ENCODE data around the gene PLOD2.

The PLOD2 gene

DNA sequence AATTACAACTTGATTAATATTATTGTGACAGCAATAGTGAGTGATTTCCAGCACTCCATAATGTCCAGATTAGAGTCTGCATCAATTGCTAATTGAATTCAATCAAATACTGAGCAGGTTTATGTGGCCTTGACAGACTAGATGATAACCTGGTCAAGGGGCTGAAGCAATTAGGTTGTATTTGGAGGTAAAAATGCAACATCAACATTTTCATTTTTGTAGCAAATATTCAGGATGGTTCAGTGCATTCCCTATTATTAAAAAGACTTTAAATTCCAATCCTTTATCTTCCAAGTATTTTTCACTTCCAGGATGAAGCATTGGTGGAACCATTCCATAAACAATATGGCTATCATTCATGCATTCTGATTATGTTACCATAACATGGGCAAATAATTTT, 120.4 kb downstream of the PLOD2 start:
- H3K9ac ChIP-seq, result no peak overlapping the region
- no peaks in the 10 kb centered on the region for H3K27me3 ChIP-seq
- H3K36me3 ChIP-seq, result no peaks in the 10 kb centered on the region
- H3K4me1 ChIP-seq, result no peaks in the 10 kb centered on the region
- no peak overlapping the region for H3K4me2 ChIP-seq
- H3K9me3 ChIP-seq (replicated peaks in 1 of 11), result peaks cover 0 to 10% (median 0%) of the 10 kb centered on the region in 11 experiments; a peak in 1 of 22 replicates
- no peak overlapping the region for H3K27ac ChIP-seq
- TF ChIP-seq Cebpa-rat (IDR thresholded peaks at IDR 0.05), result no peak
- no peaks in the 10 kb centered on the region for H4K20me1 ChIP-seq
- H3K4me3 ChIP-seq, result no peak overlapping the region

DNA sequence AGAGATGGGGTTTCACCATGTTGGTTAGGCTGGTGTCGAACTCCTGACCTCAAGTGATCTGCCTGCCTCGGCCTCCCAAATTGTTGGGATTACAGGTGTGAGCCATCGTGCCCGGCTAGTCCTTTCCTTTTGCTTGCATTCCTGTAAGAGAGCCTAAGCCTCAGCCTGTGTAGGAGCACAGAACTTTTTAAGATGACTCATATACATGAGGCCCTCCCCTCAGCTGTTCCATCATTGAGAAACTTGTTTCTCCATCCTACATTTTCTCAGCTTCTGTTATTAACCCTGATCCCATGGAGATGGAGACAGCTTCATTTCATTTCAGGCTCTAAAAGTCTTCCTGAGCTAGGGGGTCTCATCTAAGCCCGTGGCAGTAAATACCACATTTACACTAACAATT, 123.3 kb downstream of the PLOD2 start:
- Histone ChIP-seq H3K9ac (no peak overlapping the region), H3K27ac (no peak overlapping the region), H3K4me1 (no peaks in the 10 kb centered on the region), H3K27me3 (no peaks in the 10 kb centered on the region), H3K9me3 (replicated peaks in 1 of 11) (0 out of 22 replicates have a peak, but pooled peaks cover 0 to 8% (median 0%) of the 10 kb centered on the region in 11 experiments), H3K4me3 (no peak overlapping the region), H4K20me1 (no peaks in the 10 kb centered on the region), H3K4me2 (no peak overlapping the region), H3K36me3 (no peaks in the 10 kb centered on the region)
- TF ChIP-seq Cebpa-rat (IDR thresholded peaks at IDR 0.05), result no peak

DNA sequence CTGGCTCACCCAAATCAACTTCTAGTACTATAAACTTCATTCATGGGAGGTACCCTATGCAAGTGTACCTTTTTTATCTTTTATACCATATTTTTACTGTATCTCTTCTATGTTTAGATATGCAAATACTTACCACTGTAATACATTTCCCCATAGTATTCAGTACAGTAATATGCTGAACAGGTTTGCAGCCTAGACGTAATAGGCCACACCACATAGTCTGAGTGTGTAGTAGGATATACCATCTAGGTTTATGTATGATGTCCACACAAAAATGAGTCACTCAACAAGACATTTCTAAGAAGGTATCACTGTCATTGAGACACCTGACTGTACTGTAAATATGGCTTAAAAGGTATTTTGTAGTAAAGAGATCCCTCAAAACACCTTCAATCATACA, 124.7 kb downstream of the PLOD2 start:
- Histone ChIP-seq H3K9ac (no peak overlapping the region), H3K4me2 (no peak overlapping the region), H3K9me3 (replicated peaks in 1 of 11) (no peaks in the 10 kb centered on the region), H3K4me3 (no peak overlapping the region), H3K4me1 (no peaks in the 10 kb centered on the region), H4K20me1 (no peaks in the 10 kb centered on the region), H3K27ac (no peak overlapping the region), H3K36me3 (no peaks in the 10 kb centered on the region), H3K27me3 (no peaks in the 10 kb centered on the region)
- TF ChIP-seq Cebpa-rat (IDR thresholded peaks at IDR 0.05), result no peak

DNA sequence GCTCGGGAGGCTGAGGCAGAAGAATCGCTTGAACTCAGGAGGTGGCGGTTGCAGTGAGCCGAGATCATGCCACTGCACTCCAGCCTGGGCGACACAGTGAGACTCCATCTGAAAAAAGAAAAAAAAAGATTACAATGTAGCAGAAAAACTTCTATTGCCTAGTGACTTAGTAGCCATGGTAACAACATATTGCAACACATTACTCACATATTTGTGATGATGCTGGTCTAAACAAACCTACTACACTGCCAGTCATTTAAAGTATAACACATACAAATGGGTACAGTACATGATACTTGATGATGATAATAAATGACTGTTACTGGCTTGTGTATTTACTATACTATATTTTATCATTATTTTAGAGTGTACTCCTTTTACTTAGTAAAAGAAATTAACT, 125.6 kb downstream of the PLOD2 start:
- no peaks in the 10 kb centered on the region for H3K36me3 ChIP-seq
- TF ChIP-seq Cebpa-rat (IDR thresholded peaks at IDR 0.05), result no peak
- H4K20me1 ChIP-seq, result no peaks in the 10 kb centered on the region
- no peak overlapping the region for H3K27ac ChIP-seq
- no peak overlapping the region for H3K4me2 ChIP-seq
- H3K27me3 ChIP-seq, result no peaks in the 10 kb centered on the region
- no peak overlapping the region for H3K9ac ChIP-seq
- H3K9me3 ChIP-seq (replicated peaks in 1 of 11), result peaks cover 0 to 2% (median 0%) of the 10 kb centered on the region in 11 experiments; a peak in 2 of 22 replicates
- no peak overlapping the region for H3K4me3 ChIP-seq
- no peaks in the 10 kb centered on the region for H3K4me1 ChIP-seq

DNA sequence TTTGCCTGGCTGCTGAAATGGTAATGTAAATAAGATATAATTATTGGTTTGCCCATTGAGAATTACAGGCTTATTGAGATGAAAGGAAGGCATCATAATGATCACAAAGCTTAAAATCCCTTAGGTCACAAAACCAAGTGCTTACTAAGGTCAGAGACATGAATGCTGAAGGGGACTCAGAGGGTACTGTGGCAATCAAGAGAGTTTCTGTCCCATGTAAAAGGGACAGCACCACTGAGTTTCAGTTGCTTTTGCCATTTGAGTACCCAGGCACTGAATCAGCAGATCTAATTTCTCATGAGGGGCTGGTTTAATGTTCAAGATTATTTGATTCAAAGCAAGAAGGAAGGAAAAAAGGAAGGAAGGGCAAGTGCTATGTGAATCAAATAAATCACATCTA, 127.0 kb downstream of the PLOD2 start:
- Histone ChIP-seq H3K4me2 (no peak overlapping the region), H4K20me1 (no peaks in the 10 kb centered on the region)
- TF ChIP-seq Cebpa-rat (IDR thresholded peaks at IDR 0.05), result no peak

DNA sequence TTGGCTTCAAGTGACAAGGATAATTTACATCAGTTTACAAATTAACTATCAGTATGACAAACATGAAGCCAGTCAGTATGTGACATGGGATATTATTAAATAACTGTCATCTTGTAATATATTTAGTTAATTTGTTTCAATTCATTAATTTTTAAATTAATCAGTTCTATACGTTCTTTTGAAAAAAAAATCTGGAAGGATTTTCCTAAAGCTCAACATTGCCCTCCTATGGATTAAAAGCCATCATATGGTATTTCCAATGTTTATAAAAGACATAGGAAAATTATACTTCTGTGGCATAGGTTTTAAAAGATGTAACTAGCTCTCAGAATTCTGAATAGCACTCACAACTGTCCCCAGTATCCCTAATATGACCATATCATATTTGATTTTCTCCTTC, 134.4 kb downstream of the PLOD2 start:
- no peaks in the 10 kb centered on the region for H3K36me3 ChIP-seq
- no peak overlapping the region for H3K4me3 ChIP-seq
- no peak for TF ChIP-seq Cebpa-rat (IDR thresholded peaks at IDR 0.05)
- H3K27ac ChIP-seq, result no peak overlapping the region
- no peak overlapping the region for H3K9ac ChIP-seq
- H3K27me3 ChIP-seq, result no peaks in the 10 kb centered on the region
- H3K9me3 ChIP-seq (replicated peaks in 1 of 11), result peaks cover 5 to 12% (median 8%) of the 10 kb centered on the region in 11 experiments; a peak in 19 of 22 replicates
- no peak overlapping the region for H3K4me2 ChIP-seq
- no peaks in the 10 kb centered on the region for H4K20me1 ChIP-seq
- no peaks in the 10 kb centered on the region for H3K4me1 ChIP-seq

More for the DNA sequence above, 127.0 kb downstream of the PLOD2 start:
- Histone ChIP-seq H3K9me3 (replicated peaks in 1 of 11) (peaks cover 5 to 12% (median 8%) of the 10 kb centered on the region in 11 experiments; a peak in 19 of 22 replicates), H3K4me1 (no peaks in the 10 kb centered on the region), H3K9ac (no peak overlapping the region), H3K36me3 (no peaks in the 10 kb centered on the region), H3K4me3 (no peak overlapping the region), H3K27me3 (no peaks in the 10 kb centered on the region), H3K27ac (no peak overlapping the region)

DNA sequence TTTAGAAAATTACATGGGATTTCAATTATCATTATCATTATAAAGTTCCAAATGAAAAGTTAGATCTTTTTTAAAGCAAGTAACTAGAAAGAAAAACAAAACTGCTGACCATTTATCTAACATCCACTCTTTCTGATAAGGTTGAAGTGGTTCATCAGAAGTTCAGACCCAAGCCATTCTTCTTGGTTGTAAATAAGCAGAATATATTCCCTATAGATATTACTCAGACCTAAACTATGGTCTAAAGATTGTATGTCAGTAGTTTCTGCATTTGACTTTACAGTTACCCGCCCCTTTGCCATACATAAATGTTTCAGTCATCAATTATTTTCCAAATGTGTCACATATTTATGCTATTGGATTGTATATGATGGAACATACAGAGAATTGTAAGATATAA, 136.7 kb downstream of the PLOD2 start:
- no peaks in the 10 kb centered on the region for H3K36me3 ChIP-seq
- peaks cover 0 to 1% (median 0%) of the 10 kb centered on the region in 11 experiments; a peak in 2 of 22 replicates for H3K9me3 ChIP-seq (replicated peaks in 1 of 11)
- H4K20me1 ChIP-seq, result no peaks in the 10 kb centered on the region
- H3K27me3 ChIP-seq, result no peaks in the 10 kb centered on the region
- H3K4me1 ChIP-seq, result no peaks in the 10 kb centered on the region
- no peak overlapping the region for H3K4me2 ChIP-seq
- no peak overlapping the region for H3K4me3 ChIP-seq
- no peak for TF ChIP-seq Cebpa-rat (IDR thresholded peaks at IDR 0.05)
- no peak overlapping the region for H3K9ac ChIP-seq
- H3K27ac ChIP-seq, result no peak overlapping the region

DNA sequence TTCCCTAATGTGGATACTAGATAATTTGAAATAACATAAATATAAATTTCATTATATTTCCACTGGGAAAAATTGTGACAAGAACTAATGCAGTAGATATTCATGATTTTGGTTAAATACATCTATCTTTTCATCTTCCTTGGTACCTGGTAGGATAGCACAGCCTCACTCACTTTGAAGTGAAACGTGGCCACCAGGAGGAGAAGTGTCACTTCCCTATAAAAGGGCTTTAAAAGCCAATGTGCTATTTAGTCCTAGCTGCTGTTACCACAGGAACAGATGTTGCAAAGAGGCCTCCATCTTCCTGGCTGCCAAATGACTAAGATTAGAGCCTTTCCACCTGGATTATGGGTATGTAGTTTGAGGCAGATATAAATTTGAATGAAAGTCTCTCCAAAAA, 140.0 kb downstream of the PLOD2 start:
- TF ChIP-seq Cebpa-rat (IDR thresholded peaks at IDR 0.05), result no peak
- no peak overlapping the region for H3K4me3 ChIP-seq
- H3K27ac ChIP-seq, result no peak overlapping the region
- H3K9me3 ChIP-seq (replicated peaks in 1 of 11), result no peaks in the 10 kb centered on the region
- H3K36me3 ChIP-seq, result no peaks in the 10 kb centered on the region
- H3K4me1 ChIP-seq, result no peaks in the 10 kb centered on the region
- no peak overlapping the region for H3K4me2 ChIP-seq
- H4K20me1 ChIP-seq, result no peaks in the 10 kb centered on the region
- H3K27me3 ChIP-seq, result no peaks in the 10 kb centered on the region
- no peak overlapping the region for H3K9ac ChIP-seq

DNA sequence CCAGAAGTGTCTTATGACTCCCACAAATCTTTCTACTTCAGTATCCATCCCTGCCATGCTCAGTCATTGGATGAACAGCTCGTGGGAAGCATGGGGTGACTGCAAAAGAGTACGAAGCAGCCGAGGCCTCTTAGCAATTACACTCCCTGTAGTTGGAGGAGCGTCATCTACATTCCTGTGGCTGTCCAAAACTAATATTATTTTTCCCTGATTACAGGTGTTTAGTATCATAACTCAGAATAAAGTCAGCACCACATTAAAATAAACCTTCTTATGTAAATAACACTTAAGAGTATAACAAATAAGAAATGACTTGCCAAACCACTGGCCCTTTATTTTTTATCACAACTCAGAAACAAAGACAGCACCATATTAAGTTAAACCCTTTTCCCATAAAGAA, 141.5 kb downstream of the PLOD2 start:
- Histone ChIP-seq H3K36me3 (no peaks in the 10 kb centered on the region), H3K27me3 (no peaks in the 10 kb centered on the region), H3K9me3 (replicated peaks in 1 of 11) (no peaks in the 10 kb centered on the region), H4K20me1 (no peaks in the 10 kb centered on the region), H3K4me3 (no peak overlapping the region), H3K4me1 (no peaks in the 10 kb centered on the region), H3K4me2 (no peak overlapping the region), H3K9ac (no peak overlapping the region), H3K27ac (no peak overlapping the region)
- TF ChIP-seq Cebpa-rat (IDR thresholded peaks at IDR 0.05), result no peak
